Measurements from ENCODE around the gene TSPAN10. TPM values are rescaled to one million over a fixed set of nuclear protein-coding genes. Genes with fewer than 3 reads are reported as not detected.

TSPAN10 gene
- total RNA-seq, 4 donors from 2014 or later = 0.32 to 0.92 TPM; not detected in 2

GRCh38 chr17:81662002-81662401 is 25.0 kb downstream of the TSPAN10 start:
- no peak overlapping the region for H3K27ac ChIP-seq (replicated peaks in 1 of 4)
- H3K4me1 ChIP-seq = peaks cover 10 to 15% (median 13%) of the 10 kb centered on the region in 4 donors
- 90% methylated on average over 4 of the region's 4 CpGs for WGBS
- H3K36me3 ChIP-seq = peaks cover 0 to 15% (median 5%) of the 10 kb centered on the region in 4 donors
- intact Hi-C loops (cut with DNase I) = no loop called here
- H3K9me3 ChIP-seq = no peaks in the 10 kb centered on the region
- TF ChIP-seq POLR2AphosphoS5 (IDR thresholded peaks at IDR 0.05) = no peak
- no peak for TF ChIP-seq EP300 (IDR thresholded peaks at IDR 0.05)
- TF ChIP-seq POLR2A (IDR thresholded peaks at IDR 0.05; ENCODE audit: low read depth) = no peak
- TF ChIP-seq CTCF (IDR thresholded peaks at IDR 0.05) = no peak
- DNase-seq (ENCODE audit: extremely low spot score) = no peak
- no peak overlapping the region for H3K4me3 ChIP-seq
- no peaks in the 10 kb centered on the region for H3K27me3 ChIP-seq

DNA sequence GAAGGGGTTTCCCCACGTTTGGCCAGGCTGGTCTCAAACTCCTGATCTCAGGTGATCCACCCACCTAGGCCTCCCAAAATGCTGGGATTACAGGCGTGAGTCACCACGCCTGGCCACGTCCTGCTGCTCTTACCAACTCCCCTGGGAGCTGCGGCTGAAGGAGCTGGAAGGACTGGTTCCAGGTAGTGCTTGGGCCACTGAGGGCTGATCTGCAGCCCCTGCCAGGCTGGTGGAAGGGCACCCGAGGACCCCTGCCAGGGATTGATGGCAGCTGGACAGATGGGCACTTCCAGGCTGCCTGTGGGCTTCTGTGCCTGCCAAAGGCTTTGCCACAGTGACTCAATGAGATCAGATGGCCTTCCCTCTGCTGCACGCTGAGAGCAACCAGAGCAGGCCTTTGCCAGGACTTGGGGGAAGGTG is 27.1 kb downstream of the TSPAN10 start:
- Histone ChIP-seq H3K4me1 (peaks cover 21 to 35% (median 30%) of the 10 kb centered on the region in 4 donors), H3K27me3 (no peaks in the 10 kb centered on the region), H3K27ac (replicated peaks in 1 of 4) (no peak overlapping the region), H3K4me3 (no peak overlapping the region), H3K9me3 (no peaks in the 10 kb centered on the region), H3K36me3 (peaks cover 0 to 28% (median 13%) of the 10 kb centered on the region in 4 donors)
- DNase-seq (ENCODE audit: extremely low spot score) = no peak
- intact Hi-C loops (cut with DNase I) = no loop called here
- TF ChIP-seq POLR2AphosphoS5 (IDR thresholded peaks at IDR 0.05) (no peak), CTCF (IDR thresholded peaks at IDR 0.05) (no peak), EP300 (IDR thresholded peaks at IDR 0.05) (no peak), POLR2A (IDR thresholded peaks at IDR 0.05; ENCODE audit: low read depth) (no peak)
- WGBS = 84% methylated on average over 7 of the region's 7 CpGs

DNA sequence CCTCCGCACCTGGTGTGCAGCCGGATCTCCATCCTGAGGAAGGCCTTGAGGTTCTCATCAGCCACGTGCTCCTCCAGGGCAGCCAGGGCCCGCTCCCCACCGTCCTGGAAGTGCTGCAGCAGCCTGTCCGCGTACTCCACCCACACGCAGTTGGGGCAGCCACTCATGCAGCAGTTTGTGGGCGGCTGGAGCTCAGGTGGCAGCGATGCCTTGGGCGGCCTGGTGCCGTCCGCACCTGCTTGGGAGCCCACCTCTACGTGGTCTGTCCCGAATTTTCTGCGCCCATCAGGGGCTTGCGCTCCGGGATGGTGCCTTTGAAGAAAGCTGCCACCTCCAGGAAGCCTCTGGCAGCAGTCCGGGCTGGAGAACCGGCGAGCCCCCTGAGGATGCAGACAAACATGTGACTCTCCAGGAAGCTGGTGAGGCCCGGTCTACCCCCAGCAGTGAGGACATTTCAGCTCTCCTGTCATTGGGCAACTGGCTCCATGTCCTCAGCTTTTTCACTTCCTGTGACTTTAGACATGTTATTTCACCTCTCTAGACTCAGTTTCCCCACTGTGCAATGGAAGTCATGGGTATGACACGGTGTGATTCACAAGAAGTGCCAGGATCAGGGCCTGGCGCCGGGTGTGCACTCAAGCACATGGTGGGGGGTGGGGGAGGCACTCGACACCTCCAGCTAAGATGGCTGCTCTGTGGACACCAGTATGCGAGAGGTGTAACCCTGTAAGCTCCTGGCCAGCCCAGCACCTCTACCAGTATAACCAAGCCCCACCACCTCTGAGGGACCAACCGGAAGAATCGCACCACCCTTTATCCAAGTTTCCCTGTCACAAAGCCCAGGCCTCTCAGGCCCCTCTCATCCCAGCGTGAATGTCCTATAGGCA is 28.5 kb downstream of the TSPAN10 start:
- H3K36me3 ChIP-seq = peaks cover 0 to 42% (median 27%) of the 10 kb centered on the region in 4 donors
- no peak for DNase-seq (ENCODE audit: extremely low spot score)
- no peaks in the 10 kb centered on the region for H3K9me3 ChIP-seq
- no peak for TF ChIP-seq POLR2A (IDR thresholded peaks at IDR 0.05; ENCODE audit: low read depth)
- no peak for TF ChIP-seq EP300 (IDR thresholded peaks at IDR 0.05)
- no peak for TF ChIP-seq CTCF (IDR thresholded peaks at IDR 0.05)
- peaks cover 21 to 35% (median 30%) of the 10 kb centered on the region in 4 donors for H3K4me1 ChIP-seq
- 12% methylated on average over 8 of the region's 30 CpGs for WGBS
- intact Hi-C loops (cut with DNase I) = loop anchor here (2.0 kb wide), 1 partner anchor 29 kb away; the partner anchor contains the start of genes NPLOC4 and TSPAN10
- H3K27ac ChIP-seq (replicated peaks in 1 of 4) = peak overlapping the region; percentile 79 to 93 (median 88)
- peak overlapping the region; percentile 90 to 100 (median 96) for H3K4me3 ChIP-seq
- H3K27me3 ChIP-seq = no peaks in the 10 kb centered on the region

GRCh38 chr17:81666092-81666341 is 29.0 kb downstream of the TSPAN10 start:
- 0% methylated on average over 13 of the region's 16 CpGs for WGBS

More at GRCh38 chr17:81666092-81666341, 29.0 kb downstream of the TSPAN10 start:
- peak overlapping the region; percentile 79 to 93 (median 88) for H3K27ac ChIP-seq (replicated peaks in 1 of 4)
- intact Hi-C loops (cut with DNase I) = loop anchor here (2.0 kb wide), 1 partner anchor 29 kb away; the partner anchor contains the start of genes NPLOC4 and TSPAN10
- peaks cover 0 to 48% (median 32%) of the 10 kb centered on the region in 4 donors for H3K36me3 ChIP-seq
- H3K4me1 ChIP-seq = peaks cover 21 to 35% (median 30%) of the 10 kb centered on the region in 4 donors
- H3K27me3 ChIP-seq = no peaks in the 10 kb centered on the region
- H3K9me3 ChIP-seq = no peaks in the 10 kb centered on the region
- TF ChIP-seq CTCF (IDR thresholded peaks at IDR 0.05) (no peak), EP300 (IDR thresholded peaks at IDR 0.05) (no peak), POLR2A (IDR thresholded peaks at IDR 0.05; ENCODE audit: low read depth) (no peak), POLR2AphosphoS5 (IDR thresholded peaks at IDR 0.05) (no peak)
- DNase-seq (ENCODE audit: extremely low spot score) = no peak
- H3K4me3 ChIP-seq = peak overlapping the region; percentile 90 to 100 (median 96)
